Activated CD4-positive, CD25-positive, alpha-beta regulatory T cell treated with anti-CD3 and anti-CD28 coated beads, Interleukin-2, amount 50 U/mL, for 24 hours (primary cell): ENCODE measurements around the gene HAL.
"Not testable (repeated sequence)": the region's sequence is repeated elsewhere in the genome, so short reads cannot be mapped to it uniquely, and the experiment has no call there.

ENCODE experiments used
- ATAC-seq, 2 donors: fragments of 150-1000 bp; cut with Tn5 transposase; one replicate each; pipeline ENCODE4 v1.10.0; 2021; ENCODE audit warnings: mild to moderate bottlenecking in 1 of 2, moderate library complexity in 1 of 2

Gene HAL

DNA sequence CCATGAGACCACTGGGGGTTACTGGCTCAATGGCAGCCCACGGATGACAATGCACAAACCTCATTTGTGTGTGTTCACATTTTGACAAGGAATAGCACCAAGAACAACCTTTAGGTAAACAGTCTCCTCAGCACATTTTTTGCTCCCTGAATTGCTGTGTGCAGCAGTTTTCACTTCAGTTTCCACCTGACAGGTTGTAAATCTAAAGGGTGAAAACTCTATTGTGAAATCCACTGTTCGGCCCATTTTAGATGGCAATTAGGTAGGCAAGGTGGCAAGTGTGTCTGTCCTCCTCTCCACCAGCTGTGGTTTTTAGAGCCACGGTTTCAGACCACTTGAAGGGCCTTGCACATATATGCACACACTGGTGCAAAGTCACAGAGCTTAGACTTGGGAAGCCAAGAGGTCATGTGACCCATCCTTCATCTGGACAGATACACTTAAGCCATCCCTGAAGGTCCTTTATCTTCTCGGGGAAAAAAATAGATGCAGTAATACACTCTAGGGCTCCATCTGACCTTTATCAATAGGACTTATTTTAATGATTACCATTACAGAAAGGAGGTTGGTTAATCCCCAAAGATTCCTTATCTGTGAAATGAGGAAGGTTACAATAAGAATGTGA lies 23.2 kb downstream of the HAL start:
- no peak for ATAC-seq

DNA sequence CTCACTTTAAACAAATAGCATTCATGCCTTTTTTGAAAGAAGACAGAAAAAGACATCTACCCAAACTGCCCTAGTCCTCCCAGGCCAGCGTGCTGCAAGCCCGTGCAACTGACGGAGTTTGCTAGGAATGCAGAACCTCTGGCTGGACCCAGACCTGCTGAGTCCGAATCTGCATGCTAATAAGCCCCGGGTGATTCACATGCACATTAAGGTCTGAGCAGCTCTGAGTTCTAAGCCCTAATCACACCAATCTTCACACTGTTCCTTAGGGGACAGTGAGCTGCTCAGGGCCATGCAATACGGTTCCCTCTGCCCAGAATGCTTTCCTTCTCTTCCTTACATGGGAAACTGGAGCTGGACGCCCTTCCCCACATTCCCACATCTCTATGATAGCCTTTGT lies 25.2 kb downstream of the HAL start:
- no peak for ATAC-seq

DNA sequence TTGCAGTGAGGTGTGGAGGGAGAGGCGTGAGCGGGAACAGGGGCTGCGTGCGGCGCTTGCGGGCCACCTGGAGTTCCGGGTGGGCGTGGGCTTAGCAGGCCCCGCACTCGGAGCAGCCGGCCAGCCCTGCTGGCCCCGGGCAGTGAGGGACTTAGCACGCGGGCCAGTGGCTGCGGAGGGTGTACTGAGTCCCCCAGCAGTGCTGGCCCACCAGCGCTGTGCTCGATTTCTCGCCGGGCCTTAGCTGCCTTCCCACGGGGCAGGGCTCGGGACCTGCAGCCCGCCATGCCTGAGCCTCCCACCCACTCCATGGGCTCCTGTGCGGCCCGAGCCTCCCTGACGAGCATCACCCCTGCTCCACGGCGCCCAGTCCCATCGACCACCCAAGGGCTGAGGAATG lies 27.0 kb downstream of the HAL start:
- ATAC-seq, result not testable (repeated sequence)

DNA sequence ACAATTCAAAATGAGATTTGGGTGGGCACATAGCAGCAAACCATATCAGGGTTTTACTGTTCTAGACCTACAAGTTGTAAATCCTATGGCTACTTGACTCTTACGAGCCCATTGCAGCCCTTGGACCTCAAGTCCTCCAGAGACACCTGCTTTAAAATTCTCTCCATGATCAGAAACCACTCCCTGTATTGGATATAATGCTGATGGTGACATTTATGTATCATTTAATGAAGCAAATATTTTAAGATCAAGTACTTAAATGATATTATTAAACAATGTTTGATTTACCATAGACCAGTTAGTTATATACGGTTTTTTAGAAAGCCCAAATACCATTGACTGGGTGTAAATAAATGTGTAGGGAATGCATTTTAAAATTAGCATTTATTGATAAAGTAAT lies 28.8 kb downstream of the HAL start:
- no peak for ATAC-seq

GRCh38 chr12:95966287-95966870 lies 29.8 kb downstream of the HAL start:
- no peak for ATAC-seq

GRCh38 chr12:95963096-95963495 lies 33.0 kb downstream of the HAL start:
- no peak for ATAC-seq

DNA sequence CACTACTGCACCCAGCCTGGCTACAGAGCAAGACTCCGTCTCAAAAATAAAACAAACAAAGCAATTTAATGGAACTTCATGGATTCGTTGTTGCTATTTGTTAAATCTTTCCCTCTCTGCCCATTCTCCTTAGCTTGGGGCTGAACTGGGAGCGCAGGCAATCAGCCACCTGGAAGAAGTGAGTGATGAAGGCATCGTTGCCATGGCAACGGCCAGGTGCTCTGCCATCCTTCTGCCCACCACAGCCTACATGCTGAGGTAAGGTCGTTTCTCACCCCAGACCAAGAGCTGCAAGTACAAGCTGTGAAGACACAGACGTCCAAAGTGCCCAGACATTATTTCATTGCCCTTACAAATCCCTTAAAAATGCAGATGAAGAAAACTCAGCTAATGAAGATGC lies 33.9 kb downstream of the HAL start:
- no peak for ATAC-seq

DNA sequence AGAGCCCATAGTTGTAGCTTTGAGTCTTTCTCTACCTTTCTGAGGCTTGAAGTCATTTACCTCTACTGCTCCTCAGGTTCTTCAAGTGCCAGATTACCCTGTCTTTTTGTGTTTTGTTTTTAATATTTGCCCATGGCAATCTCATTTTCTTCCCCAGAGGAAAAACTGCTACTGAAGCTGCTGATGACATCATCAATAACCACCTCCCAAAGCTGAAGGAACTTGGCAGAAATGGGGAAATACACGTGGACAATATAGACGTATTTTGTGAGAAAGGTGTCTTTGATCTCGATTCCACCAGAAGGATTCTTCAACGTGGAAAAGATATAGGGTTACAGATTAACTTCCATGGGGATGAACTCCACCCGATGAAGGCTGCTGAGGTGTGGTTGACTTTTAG lies 35.9 kb downstream of the HAL start:
- no peak for ATAC-seq

DNA sequence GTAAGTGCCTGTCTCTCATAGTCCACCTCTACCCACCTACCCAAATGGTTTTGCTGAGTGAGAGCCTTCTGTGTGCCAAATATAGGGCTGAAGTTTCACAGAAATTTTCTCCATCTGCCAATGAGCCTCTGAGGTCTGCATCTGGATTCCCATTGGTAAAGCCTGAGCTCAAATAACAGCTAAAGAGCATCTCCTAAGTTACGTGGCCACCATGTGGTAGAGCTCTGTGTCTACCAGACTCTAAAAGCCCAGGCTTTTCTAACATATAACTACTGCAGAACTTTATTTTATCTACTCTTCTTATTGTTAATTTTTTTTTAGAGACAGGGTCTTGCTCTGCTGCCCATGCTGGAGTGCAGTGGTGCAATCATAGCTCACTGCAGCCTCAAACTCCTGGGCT lies 37.0 kb downstream of the HAL start:
- ATAC-seq, result no peak

- ATAC-seq, result no peak
Measured at GRCh38 chr12:95956557-95957145, 39.5 kb downstream of the HAL start.

DNA sequence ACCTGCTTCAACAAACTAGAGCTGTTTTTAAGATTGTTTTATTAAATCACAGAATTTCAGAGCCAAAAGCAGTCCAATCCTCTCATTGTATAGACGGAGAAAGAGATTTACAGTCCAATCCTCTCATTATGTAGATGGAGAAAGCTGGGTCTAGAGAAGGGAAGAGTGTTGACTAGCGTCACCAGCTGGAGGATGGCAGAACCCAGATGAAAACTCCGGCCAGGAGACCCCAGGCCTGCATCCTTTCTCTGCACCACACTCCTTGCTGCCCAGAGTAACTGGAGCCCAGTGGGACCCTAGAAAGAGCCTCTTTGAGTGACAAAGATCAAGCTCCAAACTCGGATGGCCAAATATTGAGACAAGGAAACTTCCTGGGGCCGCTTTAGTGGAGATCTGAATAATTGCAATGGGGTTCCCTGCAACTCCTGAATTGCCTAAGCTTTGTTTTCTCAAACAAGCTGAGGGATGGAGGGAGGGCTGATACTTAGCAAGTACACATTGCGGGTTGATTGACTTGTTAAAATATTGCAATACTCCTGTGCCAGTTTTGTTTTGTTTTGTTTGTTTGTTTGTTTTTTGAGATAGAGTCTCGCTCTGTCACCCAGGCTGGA lies 40.5 kb downstream of the HAL start:
- ATAC-seq, result no peak

DNA sequence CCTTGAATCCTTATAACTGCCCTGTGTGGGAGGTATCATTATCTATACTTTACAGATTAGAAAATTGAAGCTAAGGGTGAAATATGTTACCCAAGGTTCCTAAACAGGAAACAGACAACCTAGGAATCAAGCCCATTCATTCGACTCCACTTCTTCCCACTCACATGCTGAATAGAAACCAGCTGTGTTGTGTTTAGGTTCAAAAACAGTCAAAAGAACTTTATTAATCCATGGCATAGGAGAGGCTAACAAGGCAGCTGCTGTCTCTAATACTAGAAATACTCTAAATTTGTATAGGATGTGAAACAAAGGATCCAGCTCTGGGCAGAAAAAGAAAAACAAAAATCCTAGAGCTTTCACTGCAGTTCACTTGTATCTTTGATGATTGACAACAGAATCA lies 43.1 kb downstream of the HAL start:
- no peak for ATAC-seq

GRCh38 chr12:95951515-95951914 lies 44.6 kb downstream of the HAL start:
- no peak for ATAC-seq

DNA sequence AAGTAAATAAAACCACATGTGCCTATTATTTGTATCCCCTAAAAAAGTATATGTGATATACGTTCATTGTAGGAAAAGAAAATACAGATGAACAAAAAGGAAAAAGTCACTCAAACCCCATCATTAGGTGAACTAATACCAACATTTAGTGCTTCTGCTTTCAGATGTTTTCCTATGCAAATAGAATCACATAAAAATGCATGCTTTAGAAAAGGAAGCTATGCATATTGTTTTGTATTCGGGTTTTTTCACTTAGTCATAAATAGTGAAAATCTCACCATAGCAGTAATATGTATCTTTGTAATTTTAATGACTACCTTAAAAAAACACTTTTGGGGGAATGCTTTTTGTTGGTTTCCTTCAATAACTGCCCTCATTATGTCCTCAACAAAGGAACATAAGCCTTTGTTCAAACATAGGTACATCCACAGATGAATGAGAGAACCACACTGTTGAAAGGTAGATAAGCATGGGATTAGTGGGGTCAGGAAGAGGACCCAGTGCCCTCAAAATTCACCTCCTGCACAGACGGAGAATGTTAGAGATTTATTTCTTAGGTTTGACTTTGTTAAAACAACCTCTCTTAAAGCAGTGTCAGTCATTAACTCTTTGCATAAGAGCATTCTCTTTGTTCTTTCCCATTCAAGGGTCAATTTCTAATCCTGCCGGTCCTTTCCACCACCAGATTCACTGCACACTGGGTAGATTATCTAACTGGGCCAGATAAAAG lies 46.5 kb downstream of the HAL start:
- no peak for ATAC-seq

DNA sequence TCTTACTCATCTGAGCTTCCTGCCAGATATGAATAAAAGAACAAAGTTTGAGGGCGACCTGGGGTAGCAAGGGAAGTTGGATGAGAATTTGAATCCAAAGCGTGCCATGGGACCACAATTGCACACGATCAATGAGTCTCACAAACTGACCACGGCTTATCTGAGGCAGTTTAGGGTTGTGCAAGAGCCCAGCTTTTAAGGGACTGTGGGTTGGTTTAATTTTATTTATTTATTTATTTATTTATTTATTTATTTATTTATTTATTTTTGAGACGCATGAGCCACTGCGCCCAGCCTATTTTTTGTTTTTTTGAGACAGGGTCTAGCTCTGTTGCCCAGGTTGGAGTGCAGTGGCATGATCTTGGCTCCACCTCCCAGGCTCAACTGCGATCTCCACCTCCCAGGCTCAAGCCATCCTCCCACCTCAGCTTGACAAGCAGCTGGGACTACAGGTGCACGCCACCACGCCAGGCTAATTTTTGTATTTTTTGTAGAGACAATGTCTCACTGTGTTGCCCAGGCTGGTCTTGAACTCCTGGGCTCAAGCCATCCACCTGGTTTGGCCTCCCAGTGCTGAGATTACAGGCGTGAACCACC lies 51.9 kb downstream of the HAL start:
- no peak for ATAC-seq

- ATAC-seq, result peak; percentile 67 to 74
Measured at GRCh38 chr12:95943330-95943842, 52.8 kb downstream of the HAL start, which contains the start of gene AMDHD1. TSS of gene AMDHD1 (plus strand) at chr12:95943331. CDS start at chr12:95943399, 68 bp downstream.

GRCh38 chr12:95942524-95943329 lies 53.4 kb downstream of the HAL start, which contains the start of gene CCDC38:
TSS of gene CCDC38 (minus strand) at chr12:95942614. CDS start at chr12:95936509, 6,105 bp downstream.
- ATAC-seq, result peak; percentile 98

DNA sequence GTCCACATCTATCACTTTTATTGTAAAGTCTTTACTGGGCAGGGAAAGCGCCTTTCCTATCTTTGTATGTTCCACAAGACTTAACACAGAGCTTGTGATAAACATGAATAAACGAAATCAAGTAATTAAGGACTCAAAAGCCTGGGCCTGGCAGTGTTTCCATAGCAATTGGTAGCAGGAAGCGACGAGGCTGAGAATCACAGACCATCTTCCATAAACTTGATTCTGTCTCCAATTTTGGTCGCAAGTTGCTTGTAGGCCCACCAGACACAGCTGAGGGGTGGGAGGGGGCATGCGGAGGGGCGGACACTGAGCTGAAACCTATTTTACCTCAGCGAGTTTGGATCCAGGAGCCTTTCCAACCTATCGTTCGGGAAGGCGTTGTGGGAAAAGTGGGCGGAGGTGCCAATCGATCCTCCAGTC lies 54.0 kb downstream of the HAL start:
- no peak for ATAC-seq

- no peak for ATAC-seq
Measured at GRCh38 chr12:95940514-95940913, 55.6 kb downstream of the HAL start.
